BJ (cell line): ENCODE data around the gene TP73. TPM values are rescaled to one million over a fixed set of nuclear protein-coding genes. Genes with fewer than 3 reads are reported as not detected.

Experiments
- CTCF ChIA-PET: fragments of 350-600 bp; formaldehyde crosslinking; extraction: SDS; loops from one replicate; lab custom pipeline; 2021; ENCODE audit warnings: antibody characterized with exemption, inconsistent platforms; lab: Yijun Ruan, JAX
- POLR2A ChIA-PET: fragments of 300-600 bp; sonication (Branson Sonifier 250); formaldehyde crosslinking; extraction: SDS; loops from one replicate; lab custom pipeline; 2021; ENCODE audit warnings: antibody characterized with exemption; lab: Charles Lee
- DNase-seq: peaks from one replicate; pipeline ENCODE4 v3.0.0-alpha.2; 2011; ENCODE audit warnings: low read depth
- H3K27me3 ChIP-seq: 2 replicates; pipeline ENCODE4 v1.6.0; 2011; ENCODE audit warnings: low read length; ENCODE audit not compliant: control insufficient read depth, insufficient read depth
- H3K36me3 ChIP-seq: 2 replicates; pipeline ENCODE4 v1.5.1; 2011; ENCODE audit warnings: low read length; ENCODE audit not compliant: control insufficient read depth, insufficient read depth
- H3K4me3 ChIP-seq: 2 replicates; pipeline ENCODE4 v1.5.1; 2011; ENCODE audit warnings: low read depth, mild to moderate bottlenecking, control low read depth, low read length
- polyA plus RNA-seq: library from polyadenylated mRNA; depleted of rRNA; stranded (reverse); fragments of >200 nt; gene quantifications from 2 replicates; pipeline ENCODE4 v1.2.3, GENCODE V29; 2011
- TF ChIP-seq, protein P1 (sequence below): IDR thresholded peaks from 2 replicates; pipeline ENCODE4 v1.5.1; 2011; ENCODE audit warnings: low read depth, mild to moderate bottlenecking, control low read depth, inconsistent platforms, low read length, moderate library complexity; ENCODE audit not compliant: insufficient read depth

Gene TP73
- polyA plus RNA-seq, 1 experiment, result not detected

DNA sequence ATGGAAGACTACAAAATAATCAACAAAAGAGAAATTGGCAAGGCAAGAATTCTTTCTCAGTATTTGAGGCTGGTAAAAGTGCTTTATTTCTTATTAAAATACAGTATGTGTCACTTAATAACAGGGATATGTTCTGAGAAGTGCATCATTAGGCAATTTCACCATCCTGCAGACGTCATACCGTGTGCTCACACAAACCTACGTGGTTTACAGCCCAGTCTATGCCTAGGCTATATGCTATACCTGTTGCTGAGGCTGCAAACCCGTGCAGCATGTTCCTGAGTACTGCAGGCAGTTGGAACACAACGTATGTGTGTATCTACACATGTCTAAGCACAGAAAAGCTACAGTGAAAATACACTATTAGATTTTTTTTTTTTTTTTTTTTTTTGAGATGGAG lies 97.2 kb downstream of the TP73 start:
- TF ChIP-seq, protein P1, sequence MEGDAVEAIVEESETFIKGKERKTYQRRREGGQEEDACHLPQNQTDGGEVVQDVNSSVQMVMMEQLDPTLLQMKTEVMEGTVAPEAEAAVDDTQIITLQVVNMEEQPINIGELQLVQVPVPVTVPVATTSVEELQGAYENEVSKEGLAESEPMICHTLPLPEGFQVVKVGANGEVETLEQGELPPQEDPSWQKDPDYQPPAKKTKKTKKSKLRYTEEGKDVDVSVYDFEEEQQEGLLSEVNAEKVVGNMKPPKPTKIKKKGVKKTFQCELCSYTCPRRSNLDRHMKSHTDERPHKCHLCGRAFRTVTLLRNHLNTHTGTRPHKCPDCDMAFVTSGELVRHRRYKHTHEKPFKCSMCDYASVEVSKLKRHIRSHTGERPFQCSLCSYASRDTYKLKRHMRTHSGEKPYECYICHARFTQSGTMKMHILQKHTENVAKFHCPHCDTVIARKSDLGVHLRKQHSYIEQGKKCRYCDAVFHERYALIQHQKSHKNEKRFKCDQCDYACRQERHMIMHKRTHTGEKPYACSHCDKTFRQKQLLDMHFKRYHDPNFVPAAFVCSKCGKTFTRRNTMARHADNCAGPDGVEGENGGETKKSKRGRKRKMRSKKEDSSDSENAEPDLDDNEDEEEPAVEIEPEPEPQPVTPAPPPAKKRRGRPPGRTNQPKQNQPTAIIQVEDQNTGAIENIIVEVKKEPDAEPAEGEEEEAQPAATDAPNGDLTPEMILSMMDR, result no peak
- CTCF ChIA-PET, result no interaction called here

GRCh38 chr1:3750741-3751140 lies 98.4 kb downstream of the TP73 start:
- CTCF ChIA-PET, result no interaction called here
- POLR2A ChIA-PET, result no interaction called here
- no peak overlapping the region for H3K4me3 ChIP-seq
- TF ChIP-seq, protein P1, result no peak
- H3K27me3 ChIP-seq, result peaks cover 9% of the 10 kb centered on the region
- peaks cover 1% of the 10 kb centered on the region; the same call in 1 of the 2 replicates for H3K36me3 ChIP-seq
- no peak for DNase-seq

More for the DNA sequence above, 97.2 kb downstream of the TP73 start:
- no peak overlapping the region for H3K4me3 ChIP-seq
- H3K27me3 ChIP-seq, result peaks cover 7% of the 10 kb centered on the region
- POLR2A ChIA-PET, result no interaction called here
- H3K36me3 ChIP-seq, result peaks cover 1% of the 10 kb centered on the region
- DNase-seq, result no peak

DNA sequence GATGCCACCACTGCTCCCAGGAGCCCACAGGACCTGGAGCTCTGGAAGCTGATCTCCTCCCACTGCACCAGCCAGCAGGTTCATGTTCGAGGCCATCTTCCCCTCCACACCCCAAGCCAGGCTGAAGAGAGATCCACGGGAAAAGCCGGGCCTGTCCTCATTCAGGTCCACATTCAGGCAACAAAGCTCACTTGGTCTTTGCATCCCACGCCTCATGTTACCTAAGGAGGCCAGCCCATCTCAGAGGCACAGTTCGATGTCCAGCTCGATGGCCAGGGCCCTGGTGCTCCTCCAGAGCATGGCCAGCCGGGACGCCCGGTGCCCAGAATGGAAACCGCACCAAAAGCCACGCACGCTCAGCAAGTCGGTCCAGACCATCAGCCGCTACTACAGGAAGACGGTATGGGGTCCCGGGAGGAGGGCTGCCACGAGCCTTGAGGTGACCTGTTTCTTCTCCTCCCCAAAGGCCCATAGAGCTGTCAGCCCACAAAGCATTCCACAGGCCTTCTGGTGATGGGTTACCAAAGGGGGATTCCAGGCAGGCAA lies 100.2 kb downstream of the TP73 start, which contains the start of gene CCDC27:
TSS of gene CCDC27 (plus strand) at position 51 of the 546 bp plus-strand sequence. CDS start at position 83, 32 bp downstream.
- ChIA-PET CTCF (interaction anchor here (0.6 to 1.2 kb wide), 2 partner anchors 28 to 1667 kb away, joined by 3 to 5 read pairs; no protein-coding TSS in a partner anchor), POLR2A (no interaction called here)

DNA sequence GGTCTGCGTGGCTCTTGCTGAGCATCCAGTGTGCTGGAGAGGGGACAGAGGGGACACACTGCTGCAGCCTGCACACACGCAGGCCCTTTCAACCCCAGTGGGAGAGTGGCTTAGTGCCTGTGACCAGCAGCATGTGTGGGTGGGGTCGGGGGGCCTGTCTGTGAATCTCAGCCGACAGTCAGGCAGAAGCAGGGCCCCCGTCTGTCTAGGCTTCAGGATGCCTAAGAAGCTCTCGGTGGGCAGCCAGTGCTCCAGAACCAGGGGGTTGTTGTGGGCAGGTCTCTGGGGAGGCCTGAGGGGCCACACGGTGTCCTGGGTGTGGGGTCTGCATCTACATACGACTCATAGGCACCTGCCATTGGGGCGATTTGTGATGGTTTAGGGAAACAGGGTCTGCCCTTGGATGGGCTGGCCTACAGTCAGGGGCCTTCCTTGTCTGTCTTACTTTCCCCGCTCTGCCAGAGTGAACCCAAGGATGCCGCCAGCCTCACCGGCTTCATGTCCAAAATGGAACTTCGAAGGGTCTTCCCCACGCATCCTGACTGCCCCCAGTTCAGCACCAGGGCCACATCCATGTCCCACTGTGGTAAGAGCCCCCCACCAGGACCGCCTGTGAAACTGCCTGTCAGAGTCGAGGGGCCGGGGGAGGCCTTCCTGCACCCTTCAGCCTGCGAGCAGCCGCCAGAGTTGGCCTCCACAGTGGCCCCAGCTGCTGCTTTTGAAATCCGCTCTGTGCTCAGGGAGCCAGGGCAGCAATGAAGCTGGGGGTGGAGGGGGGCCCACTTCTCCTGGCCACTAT lies 101.5 kb downstream of the TP73 start:
- ChIA-PET POLR2A (no interaction called here), CTCF (interaction anchor here (1.3 kb wide), 1 partner anchor 20 kb away, joined by 3 read pairs; no protein-coding TSS in a partner anchor)
- DNase-seq, result no peak
- Histone ChIP-seq H3K4me3 (no peak overlapping the region), H3K36me3 (no peaks in the 10 kb centered on the region), H3K27me3 (peaks cover 13% of the 10 kb centered on the region)
- TF ChIP-seq, protein P1, result no peak

More for the DNA sequence above, 100.2 kb downstream of the TP73 start, which contains the start of gene CCDC27:
- no peak for DNase-seq
- Histone ChIP-seq H3K36me3 (no peaks in the 10 kb centered on the region), H3K4me3 (no peak within 1 kb of the TSS), H3K27me3 (peaks cover 12% of the 10 kb centered on the region)
- TF ChIP-seq, protein P1, result no peak

- Histone ChIP-seq H3K36me3 (no peaks in the 10 kb centered on the region), H3K4me3 (no peak overlapping the region), H3K27me3 (peaks cover 14% of the 10 kb centered on the region)
- TF ChIP-seq, protein P1, result no peak
- no peak for DNase-seq
- CTCF ChIA-PET, result interaction anchor here (1.3 kb wide), 1 partner anchor 32 kb away, joined by 3 read pairs; no protein-coding TSS in a partner anchor
- POLR2A ChIA-PET, result no interaction called here
Observed at GRCh38 chr1:3756394-3756793, 104.1 kb downstream of the TP73 start.
